HG02981 (cell line): ENCODE data around the gene IL27RA.
"Not testable (repeated sequence)": the region's sequence is repeated elsewhere in the genome, so short reads cannot be mapped to it uniquely, and the experiment has no call there.

Source experiments
- ATAC-seq: cut with Tn5 transposase; IDR thresholded peaks from one replicate; pipeline ENCODE4 v1.9.1; 2021; ENCODE audit warnings: mild to moderate bottlenecking, moderate library complexity; ENCODE audit not compliant: unreplicated experiment

Gene IL27RA

DNA sequence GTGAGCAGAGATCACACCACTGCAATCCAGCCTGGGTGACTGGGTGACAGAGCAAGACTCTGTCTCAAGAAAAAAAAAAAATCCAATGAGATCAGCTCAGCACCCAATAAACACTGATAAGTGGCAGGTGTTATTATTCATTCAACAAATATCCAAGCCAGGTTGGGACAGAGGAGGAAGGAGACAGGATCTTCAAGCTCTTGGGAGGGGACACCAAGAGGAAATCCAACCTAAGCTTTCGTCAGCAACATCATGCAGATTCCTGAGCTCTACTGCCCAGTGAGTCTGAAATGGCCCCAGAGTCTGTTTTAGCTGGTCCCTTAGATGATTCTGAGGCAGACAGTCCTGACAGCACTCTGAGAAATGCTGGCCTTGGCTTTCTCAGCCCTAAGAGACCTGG is 33.1 kb upstream of the IL27RA start:
- ATAC-seq, result no peak

DNA sequence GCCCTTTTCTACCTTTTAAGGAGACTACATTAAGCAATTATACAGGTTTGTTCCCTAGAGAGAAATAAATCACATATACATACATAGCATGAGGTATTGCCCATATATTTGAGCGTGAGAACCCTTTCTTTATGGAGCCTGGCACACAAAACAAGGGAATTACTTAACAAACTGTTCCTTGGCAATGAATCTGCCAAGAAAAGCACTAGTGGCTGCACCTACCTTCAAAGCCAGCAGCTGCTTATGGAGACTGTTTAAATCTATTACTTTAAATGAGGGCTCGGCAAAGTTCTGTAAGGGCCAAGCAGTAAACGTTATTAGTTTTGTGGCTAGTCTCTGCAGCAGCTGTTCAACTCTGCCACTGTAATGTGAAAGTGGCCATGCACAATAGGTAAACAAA is 32.5 kb upstream of the IL27RA start:
- no peak for ATAC-seq

DNA sequence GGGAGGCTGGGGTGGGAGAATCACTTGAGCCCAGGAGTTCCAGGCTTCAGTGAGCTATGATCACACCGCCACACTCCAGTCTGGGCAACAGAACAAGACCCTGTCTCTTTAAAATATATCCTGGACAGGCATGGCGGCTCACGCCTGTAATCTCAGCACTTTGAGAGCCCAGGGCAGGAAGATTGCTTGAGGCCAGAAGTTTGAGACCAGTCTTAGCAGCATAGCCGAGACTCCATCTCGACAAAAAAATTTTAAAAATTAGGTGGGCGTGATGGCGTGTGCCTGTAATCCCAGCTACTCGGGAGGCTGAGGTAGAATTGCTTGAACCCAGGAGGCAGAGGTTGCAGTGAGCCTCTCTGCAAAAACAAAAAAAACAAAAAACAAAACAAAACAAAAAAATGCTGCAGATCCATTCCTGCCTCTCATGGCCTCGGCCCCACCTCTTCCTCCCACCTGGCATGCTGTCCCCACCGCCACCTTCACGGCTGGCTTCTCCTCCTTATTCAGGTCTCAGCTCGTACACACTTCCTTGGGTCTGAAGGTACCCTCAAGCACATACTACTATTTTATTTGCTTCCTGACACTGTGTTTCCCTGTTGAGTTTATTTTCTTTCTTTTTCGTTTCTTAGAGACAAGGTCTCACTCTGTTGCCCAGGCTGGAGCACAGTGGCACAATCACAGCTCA is 30.7 kb upstream of the IL27RA start:
- ATAC-seq, result no peak

DNA sequence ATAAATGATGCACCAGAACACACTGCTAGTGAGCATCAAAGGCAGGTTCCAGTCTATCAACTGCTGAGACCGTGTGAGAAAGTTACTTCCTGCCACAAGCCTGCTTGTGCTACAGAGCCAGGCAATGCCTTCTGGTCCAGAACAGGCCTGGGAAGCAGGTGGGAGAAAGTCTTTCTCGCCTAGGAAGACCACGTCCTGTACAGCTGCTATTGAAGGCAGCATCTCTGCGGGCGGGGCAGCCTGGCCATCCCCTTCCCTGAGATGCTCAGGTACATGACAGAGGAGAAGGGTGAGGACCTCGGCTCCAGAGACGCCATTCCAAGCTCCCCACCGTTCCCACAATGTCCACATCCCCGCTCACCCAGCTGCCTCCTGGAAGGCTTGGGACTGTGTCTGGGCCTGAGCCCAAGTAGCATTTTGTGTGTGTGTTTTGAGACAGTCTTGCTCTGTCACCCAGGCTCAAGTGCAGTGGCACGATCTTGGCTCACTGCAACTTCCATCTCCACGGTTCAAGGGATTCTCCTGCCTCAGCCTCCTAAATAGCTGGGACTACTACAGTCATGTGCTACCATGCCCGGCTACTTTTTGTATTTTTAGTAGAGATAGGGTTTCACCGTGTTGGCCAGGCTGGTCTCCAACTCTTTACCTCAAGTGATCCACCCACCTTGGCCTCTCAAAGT is 28.9 kb upstream of the IL27RA start:
- ATAC-seq, result no peak

DNA sequence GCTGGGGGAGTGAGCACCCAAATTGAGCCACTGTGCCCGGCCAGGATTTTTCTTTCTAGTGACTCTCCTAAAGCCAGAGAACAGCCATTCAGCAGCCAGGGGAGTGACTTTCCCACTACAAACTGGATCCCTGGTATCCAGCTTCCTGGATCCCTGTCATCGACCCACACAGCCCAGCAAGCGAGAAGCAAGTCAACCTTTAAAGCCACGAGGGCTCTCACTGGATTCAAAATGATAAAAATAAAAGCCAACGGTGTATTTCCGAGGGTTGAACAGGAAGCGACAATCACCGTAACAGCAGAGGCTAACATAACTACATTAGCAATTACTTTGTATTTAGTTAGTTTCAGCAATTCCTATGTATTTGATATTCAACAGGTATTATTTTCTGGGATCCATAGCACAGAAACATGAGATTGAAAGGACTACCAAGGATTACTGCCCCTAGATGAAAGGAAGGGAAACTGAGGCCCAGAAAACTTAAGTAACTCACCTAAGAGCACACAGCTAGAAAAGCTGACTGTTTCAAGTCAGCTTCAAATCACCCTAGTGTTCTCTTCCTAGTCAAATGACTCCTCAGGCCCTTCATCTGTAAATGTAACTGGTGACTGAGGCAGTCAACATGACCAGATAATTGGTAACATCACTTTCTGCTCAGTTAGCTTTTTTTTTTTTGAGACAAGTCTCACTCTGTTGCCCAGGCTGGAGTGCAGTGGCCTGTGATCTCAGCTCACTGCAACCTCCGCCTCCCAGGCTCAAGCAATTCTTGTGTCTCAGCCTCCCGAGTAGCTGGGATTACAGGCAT is 28.1 kb upstream of the IL27RA start:
- ATAC-seq, result no peak

DNA sequence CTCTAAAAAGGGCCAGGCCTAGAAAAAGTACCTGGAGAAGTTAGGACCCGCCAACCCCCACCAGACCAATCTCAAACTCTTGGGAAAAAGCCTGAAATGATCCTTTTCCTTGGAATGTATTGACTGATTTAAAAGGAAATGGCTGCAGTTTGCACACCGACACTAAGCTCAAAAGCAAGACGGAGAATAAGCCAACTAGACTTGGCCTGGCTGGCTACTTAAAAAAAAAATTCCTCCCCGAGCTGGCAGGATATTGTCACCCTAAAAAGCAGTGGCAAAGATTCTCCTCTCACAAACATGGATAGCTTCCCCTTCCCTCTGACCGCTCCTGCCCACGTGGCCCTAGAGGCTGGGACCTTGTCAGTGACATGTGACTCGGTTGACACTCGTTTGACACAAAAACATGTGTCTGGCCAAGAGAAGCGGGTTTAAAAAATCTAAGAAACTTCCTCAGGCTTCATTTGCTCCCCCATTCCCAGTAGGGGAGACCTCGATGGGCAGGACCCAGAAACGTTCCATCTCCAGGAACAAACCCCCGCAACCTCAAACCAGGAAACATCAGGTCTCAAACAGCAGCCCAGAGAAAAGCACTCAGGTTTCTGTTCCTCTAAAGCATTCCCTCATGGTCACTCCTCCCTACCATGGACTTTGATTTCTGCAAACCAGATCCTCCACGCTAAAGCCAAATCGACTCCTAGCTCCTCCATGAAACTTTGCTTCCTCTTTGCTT is 26.8 kb upstream of the IL27RA start:
- ATAC-seq, result no peak

DNA sequence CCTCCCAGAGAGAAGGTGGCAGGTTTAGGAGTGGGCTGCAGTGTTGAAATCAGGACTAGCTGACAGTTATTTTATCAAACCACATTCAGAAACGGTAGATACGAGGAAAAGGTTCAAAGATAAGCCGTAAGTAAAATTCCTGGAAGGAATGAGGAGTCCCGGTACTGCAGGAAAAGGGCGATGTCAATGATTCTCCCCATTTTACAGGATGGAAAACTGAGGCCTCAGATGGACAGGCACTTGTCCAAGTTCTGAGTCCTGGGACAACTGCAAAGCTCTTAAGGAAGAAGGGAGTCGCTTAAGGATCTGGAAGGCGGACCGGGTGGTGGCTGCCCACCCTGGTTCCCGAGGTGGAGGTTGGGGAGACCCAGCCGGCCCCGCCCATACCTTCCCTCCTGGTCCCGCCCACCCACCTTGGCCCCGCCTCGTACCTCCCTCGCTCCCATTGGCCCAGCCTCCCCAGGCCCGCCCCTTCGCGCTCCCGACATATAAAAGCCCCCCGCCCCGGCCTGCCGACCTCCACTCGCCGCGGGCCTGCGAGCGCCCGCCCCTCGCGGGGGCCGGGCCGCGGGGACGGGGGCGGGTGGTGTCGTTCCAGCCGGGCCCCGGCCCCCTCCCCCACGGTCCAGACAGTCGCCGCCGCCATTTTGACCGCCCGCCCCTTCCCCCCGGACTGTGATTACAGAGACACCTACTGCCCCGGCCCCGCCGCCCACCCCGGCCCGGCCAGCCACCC is 26.0 kb upstream of the IL27RA start:
- peak; percentile 26 for ATAC-seq

DNA sequence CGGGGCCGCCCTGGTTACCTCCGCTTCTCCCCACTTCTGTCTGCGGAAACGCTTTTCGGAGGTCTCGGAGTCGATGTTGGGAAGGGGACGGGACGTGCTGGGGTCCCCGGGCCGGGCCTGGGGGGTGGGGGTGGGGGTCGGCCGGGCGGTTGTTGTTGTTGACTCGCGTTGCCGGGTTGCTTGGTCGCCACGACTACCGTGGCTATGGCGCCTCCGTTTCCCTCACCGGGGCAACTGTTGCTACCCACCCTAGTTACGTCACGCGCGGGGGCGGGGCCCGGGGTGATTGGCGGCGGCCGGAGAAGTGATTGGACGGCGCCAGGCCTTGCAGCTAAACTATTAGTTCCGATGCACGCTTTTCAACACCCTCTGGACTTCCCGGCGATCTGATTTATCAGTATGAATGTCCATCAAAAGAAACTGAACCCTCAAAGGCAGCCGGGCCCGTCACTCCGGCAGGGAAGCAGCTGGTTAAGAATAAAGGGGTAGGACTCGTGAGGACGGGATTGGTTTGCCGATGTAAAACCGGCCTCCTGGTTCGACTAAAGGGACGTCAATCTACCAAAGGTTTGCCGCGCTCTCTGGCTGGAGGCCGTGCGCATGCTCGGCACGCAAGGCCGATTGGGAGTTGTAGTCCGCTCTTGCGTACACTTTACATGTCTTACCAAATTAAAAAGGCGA is 25.3 kb upstream of the IL27RA start, which contains the start of gene RFX1:
Gene RFX1 (minus strand): TSS at position 236 of the 681 bp plus-strand sequence. CDS start 12,477 bp downstream, outside the sequence.
- peak; percentile 69 for ATAC-seq

DNA sequence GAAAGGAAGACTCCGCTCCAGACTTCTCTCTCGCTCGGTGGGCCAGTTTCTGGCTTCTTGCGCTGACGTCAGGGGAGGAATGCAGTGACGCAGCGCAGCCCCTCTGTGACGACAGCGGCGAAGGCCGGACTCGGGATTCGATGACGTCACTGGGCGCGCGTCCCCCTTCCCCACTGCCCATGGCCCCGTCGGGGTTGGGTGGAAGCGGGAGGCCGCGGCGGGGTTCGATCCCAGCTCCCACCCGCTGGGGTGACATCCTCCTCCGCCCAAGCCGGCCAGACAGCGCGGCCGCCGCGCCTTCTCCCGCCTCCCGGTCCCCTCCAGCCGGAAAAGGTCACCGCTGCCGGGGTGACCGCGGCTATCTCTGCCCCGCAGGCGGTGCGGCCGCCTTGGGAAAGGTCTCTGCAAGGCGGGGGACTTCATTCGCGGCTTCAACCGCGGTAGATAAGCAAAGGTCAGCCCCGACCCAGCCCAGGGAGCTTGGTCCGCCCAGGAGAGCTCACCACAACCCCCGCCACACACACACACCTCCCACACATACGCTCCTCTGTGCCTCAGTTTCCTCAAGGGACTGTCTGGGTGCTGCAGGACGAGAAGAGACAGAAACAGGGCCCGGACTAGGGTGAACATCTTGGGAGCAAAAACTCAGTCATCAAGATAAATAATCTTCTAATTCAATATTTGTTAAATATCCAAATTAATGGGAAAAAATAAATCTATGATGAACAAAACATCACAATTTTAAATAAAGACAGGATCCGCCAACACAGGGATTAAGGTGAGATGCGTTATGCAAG is 24.6 kb upstream of the IL27RA start:
- ATAC-seq, result peak; percentile 27

DNA sequence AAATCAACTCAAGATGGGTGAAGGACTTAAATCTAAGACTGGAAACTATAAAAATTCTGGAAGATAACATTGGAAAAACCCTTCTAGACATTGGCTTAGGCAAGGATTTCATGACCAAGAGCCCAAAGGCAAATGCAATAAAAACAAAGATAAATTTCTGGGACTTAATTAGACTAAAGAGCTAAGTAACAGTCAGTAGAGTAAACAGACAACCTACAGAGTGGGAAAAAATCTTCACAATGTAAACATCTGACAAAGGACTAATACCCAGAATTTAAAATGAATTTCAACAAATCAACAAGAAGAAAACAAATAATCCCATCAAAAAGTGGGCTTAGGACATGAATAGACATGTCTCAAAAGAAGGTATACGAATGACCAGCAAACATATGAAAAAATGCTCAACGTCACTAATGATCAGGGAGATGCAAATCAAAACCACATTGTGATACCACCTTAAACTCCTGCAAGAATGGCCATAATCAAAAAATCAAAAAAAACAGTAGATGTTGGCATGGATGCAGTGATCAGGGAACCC is 19.1 kb upstream of the IL27RA start:
- no peak for ATAC-seq

DNA sequence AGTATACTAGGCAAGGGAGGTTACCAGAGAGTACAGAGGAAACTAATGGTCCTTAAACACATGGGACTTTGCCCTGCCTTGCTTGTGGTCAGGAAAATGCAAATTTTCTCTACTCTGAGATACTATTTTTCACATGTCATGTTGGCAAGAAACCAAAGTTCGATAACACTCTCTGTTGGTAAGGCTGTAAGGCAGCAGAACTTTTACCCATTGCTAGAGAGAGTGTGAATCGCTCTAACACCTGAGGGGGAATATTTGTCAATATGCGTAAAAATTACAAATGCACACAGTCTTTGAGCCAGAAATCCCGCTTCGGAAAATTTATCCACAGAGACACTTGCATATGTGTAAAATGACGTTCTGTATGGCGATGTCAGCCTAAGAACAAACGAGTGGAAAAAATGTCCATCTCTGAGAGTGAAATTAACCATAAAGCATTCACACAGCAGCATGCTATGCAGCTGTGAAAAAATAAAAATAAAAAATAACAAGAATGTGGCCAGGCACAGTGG is 16.0 kb upstream of the IL27RA start:
- ATAC-seq, result no peak

DNA sequence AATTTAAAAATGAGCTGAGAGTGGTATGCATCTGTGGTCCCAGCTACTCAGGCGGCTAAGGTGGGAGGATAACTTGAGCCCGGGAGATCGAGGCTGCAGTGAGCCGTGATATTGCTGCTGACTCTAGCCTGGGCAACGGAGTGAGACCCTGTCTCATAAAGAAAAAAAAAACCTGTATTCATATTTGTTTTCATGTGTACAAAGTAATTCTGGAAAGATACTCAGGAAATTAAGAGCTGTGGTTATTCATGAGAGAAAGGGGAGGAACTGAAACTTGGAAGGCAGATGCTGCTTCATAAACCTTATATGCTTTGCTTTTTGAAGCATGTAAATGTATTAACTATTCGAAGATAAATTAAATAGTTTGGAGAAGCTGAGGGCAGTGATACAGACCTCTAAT is 12.5 kb upstream of the IL27RA start:
- no peak for ATAC-seq

DNA sequence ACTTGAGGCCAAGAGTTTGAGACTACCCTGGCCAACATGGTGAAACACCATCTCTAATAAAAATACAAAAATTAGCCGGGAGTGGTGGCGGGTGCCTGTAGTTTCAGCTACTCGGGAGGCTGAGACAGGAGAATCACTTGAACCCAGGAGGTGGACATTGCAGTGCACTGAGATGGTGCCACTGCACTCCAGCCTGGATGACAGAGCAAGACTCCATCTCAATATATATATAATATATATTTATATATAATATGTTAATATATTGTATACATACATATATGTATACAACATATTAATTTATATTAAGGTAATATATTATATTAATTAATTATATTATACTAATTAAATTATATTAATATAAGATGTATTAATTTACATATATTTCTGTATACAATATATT is 11.8 kb upstream of the IL27RA start:
- ATAC-seq, result not testable (repeated sequence)

DNA sequence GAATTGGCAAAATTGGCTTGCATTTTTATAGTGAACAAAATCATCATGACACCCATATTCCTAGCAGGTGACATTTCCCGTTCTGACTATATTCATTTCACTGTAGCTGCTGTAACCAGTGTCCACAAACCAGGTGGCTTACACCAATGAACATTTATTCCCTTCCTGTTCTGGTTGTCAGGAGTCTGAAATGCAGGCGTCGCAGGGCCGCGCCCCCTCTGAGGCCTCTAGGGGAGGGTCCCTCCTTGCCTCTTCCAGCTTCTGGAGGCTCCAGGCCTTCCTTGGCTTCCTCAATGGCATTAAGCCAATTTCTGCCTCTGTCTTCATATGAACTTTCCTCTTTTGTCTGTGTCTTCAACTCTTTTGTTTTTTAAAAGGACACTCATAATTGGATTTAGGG is 10.1 kb upstream of the IL27RA start:
- ATAC-seq, result no peak

DNA sequence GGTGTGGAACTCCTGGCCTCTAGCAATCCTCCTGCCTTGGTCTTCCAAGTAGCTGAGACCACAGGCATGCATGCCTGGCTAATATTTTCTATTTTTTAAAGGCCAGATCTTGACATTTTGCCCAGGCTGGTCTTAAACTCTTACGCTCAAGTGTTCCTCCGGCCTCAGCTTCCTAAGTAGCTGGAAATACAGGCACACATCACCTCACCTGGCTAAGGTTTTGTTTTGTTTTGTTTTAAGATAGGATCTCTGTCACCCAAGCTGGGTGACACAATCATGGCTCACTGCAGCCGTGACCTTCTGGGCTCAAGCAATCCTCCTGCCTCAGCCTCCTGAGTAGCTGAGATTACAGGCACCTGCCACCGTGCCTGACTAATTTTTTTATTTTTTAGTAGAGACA is 9.1 kb upstream of the IL27RA start:
- ATAC-seq, result no peak

DNA sequence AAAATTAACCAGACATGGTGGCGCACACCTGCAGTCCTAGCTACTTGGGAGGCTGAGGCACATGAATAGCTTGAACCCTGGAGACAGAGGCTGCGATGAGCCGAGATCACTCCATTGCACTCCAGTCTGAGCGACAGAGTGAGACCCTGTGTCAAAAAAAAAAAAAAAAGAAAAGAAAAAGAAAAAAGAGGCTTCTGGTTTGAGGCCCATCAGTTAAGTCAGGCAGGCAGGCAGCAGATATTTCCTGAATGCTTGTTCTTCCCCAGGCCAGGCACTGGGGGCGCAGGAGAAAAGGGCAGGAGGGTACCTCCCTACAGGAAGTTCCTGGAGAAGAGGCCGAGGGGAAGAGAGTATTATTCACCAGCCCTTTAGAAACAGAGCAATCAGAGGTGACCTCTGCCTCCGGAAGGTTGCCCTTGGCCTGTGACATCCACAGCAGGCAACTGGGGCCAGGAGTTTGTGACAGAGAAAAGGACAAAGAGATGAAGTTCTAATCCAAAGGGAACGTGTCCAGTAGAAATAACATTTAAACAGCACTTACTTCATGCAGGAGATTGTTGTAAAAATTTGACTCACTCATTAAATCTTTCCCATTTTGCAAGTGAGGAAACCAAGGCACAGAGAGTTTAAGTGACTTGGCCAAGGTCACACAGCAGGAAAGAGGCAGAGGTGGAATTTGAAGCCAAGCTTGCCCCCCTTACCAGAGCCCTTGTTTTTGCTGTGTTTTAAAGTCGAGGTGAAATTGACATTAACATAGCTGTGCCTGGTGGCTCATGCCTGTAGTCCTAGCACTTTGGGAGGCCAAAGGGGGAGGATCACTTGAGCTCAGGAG is 7.9 kb upstream of the IL27RA start:
- no peak for ATAC-seq

DNA sequence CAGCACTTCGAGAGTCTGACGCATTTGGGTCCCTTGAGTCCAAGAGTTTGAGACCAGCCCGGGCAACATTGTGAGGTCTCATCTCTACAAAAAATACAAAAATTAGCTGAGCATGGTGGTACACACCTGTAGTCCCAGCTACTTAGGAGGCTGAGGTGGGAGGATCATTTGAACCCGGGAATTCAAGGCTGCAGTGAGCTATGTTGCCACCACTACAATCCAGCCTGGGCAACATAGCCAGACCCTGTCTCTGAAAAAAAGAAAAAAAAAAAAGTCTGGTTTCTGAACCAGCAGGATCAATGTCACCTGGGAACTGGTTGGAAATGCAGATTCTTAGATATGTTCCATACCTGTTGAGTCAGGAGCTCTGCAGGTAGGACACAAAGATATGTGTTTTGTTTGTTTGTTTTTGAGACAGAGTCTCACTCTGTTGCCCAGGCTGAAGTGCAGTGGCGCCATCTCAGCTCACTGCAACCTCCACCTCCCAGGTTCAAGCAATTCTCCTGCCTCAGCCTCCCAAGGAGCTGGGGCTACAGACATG is 4.8 kb upstream of the IL27RA start:
- ATAC-seq, result not testable (repeated sequence)
